Measurements from ENCODE around the gene LNPEP. TPM values are rescaled to one million over a fixed set of nuclear protein-coding genes. Genes with fewer than 3 reads are reported as not detected.

Gene LNPEP
- total and polyA plus RNA-seq, 12 donors = 5.4 to 87.4 (median 65.5) TPM

DNA sequence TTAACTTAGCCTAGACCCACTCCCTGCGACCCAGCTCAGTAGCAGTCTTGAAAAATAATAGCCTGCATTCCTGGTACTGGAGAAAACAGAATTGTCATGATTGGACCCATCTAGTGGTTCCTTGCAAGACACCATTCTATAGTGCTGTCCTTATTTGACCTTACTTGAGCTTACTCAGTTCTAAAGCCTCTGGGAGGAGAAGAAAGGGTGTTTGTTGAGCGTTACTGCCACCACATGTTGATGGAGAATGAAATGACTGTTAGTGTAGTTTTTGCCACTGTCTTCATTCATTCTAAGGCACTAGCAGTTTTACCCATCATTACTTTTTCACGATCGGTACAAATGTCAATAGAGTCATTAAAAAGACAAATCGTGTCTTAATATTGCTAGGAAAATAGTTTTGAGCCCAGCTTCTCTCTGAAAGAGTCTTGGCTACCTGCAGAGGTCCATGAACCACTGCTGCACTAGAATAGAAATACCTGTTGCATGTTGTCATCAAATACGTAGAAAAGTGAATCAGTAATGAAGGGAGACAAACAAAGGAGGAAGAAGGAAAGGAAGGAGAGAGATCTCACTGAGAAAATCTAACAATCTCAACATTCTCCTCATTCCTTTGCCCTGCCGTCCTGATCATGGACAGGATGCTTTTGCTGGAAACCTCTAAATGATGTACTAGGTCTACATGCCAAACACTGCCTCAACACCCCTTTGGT lies 110.5 kb downstream of the LNPEP start:
- H3K36me3 ChIP-seq = no peaks in the 10 kb centered on the region
- no peak overlapping the region for H3K27ac ChIP-seq
- peaks cover 0 to 8% (median 0%) of the 10 kb centered on the region in 9 donors for H3K4me1 ChIP-seq
- DNase-seq (no peak), ATAC-seq (no peak)
- TF ChIP-seq, protein P1, sequence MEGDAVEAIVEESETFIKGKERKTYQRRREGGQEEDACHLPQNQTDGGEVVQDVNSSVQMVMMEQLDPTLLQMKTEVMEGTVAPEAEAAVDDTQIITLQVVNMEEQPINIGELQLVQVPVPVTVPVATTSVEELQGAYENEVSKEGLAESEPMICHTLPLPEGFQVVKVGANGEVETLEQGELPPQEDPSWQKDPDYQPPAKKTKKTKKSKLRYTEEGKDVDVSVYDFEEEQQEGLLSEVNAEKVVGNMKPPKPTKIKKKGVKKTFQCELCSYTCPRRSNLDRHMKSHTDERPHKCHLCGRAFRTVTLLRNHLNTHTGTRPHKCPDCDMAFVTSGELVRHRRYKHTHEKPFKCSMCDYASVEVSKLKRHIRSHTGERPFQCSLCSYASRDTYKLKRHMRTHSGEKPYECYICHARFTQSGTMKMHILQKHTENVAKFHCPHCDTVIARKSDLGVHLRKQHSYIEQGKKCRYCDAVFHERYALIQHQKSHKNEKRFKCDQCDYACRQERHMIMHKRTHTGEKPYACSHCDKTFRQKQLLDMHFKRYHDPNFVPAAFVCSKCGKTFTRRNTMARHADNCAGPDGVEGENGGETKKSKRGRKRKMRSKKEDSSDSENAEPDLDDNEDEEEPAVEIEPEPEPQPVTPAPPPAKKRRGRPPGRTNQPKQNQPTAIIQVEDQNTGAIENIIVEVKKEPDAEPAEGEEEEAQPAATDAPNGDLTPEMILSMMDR (IDR thresholded peaks at IDR 0.05) = no peak
- intact Hi-C loops (cut with DNase I) = loop anchor here in 5 of 10 donors (5.0 to 10.0 kb wide), 3 partner anchors 88 to 98 kb away; partner anchors contain the start of gene LIX1 (in 3 of the 5)
- 82 to 86% methylated on average over 7 of the region's 7 CpGs for WGBS, 2 donors
- no peak overlapping the region for H3K4me3 ChIP-seq
- H3K9me3 ChIP-seq = peaks cover 0 to 3% (median 0%) of the 10 kb centered on the region in 11 donors
- H3K27me3 ChIP-seq = no peaks in the 10 kb centered on the region

DNA sequence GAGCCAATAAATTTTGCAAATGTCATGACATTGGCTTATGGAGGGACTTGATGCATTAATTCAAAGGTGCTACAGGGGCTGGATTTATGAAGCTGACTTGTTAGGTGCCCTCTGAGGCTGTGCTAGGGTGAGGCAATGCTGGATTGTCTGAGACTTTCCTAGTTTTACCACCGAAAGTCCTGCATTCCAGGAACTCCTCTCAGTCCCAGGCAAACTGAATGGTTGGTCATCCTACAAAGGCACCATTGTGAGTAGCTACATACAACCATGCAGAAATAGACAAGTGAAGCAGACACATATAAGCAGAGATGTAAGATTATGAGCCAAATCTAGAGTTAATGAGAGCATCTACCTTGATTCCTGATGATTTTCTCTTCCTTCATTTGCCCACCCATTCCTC lies 111.2 kb downstream of the LNPEP start:
- Histone ChIP-seq H3K27me3 (no peaks in the 10 kb centered on the region), H3K4me3 (no peak overlapping the region), H3K27ac (no peak overlapping the region), H3K9me3 (peaks cover 0 to 8% (median 0%) of the 10 kb centered on the region in 11 donors), H3K4me1 (peaks cover 0 to 8% (median 0%) of the 10 kb centered on the region in 9 donors), H3K36me3 (no peaks in the 10 kb centered on the region)
- TF ChIP-seq, protein P1 (IDR thresholded peaks at IDR 0.05) = no peak
- WGBS, 2 donors = 91 to 92% methylated on average over 1 of the region's 1 CpG
- intact Hi-C loops (cut with DNase I) = loop anchor here in 5 of 10 donors (5.0 to 10.0 kb wide), 3 partner anchors 88 to 98 kb away; partner anchors contain the start of gene LIX1 (in 3 of the 5)
- ATAC-seq (no peak), DNase-seq (no peak)

DNA sequence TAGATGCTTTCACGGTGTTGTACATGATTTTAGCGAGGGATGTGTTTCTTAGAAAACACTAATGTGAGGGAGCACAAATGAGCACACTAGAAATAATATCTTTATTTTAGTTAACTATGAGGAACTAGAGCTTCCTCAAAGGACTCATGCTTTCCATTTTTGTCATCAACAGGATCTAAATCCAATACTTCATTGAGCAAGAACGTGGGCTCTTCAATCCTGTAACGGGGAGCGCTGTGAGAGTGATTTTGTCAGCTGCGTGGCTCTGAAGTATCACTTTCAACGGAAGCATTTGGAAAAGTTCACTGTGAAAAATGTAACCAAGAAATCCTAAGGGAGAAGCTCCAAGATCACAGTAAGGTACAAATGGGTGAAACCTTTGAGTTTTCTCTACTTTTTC lies 113.3 kb downstream of the LNPEP start:
- Histone ChIP-seq H3K4me3 (no peak overlapping the region), H3K27me3 (no peaks in the 10 kb centered on the region), H3K27ac (no peak overlapping the region), H3K9me3 (peaks cover 0 to 14% (median 0%) of the 10 kb centered on the region in 11 donors), H3K36me3 (no peaks in the 10 kb centered on the region), H3K4me1 (peaks cover 0 to 2% (median 0%) of the 10 kb centered on the region in 9 donors)
- intact Hi-C loops (cut with DNase I) = loop anchor here in 5 of 10 donors (5.0 to 10.0 kb wide), 3 partner anchors 86 to 96 kb away; partner anchors contain the start of gene LIX1 (in 3 of the 5)
- TF ChIP-seq, protein P1 (IDR thresholded peaks at IDR 0.05) = no peak
- 85 to 86% methylated on average over 7 of the region's 7 CpGs for WGBS, 2 donors
- DNase-seq (no peak), ATAC-seq (no peak)

DNA sequence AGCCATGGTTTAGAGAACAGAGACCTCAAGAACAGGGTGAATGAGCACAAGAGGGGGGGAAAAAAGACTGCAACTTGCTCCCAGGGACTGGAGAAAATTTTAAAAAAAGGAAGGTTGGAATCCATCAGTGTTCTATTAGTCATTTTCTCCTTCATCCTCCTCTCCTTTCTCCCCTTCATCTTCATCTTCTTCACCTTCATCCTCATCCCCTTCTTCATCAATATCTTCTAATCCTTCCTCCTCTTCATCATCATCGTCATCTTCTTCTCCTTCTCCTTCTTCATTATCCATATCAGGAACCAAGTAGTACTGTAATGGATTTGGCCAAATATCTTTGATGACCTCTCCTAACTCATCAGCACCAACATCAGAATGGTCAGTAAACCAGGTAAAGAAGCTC lies 120.4 kb downstream of the LNPEP start:
- no peak for ATAC-seq
- WGBS, 2 donors = 96 to 100% methylated on average over 1 of the region's 1 CpG
- no peak for DNase-seq
- Histone ChIP-seq H3K9me3 (peaks cover 0 to 31% (median 0%) of the 10 kb centered on the region in 11 donors), H3K27me3 (no peaks in the 10 kb centered on the region), H3K27ac (no peak overlapping the region), H3K4me1 (no peaks in the 10 kb centered on the region), H3K36me3 (no peaks in the 10 kb centered on the region), H3K4me3 (no peak overlapping the region)
- TF ChIP-seq, protein P1 (IDR thresholded peaks at IDR 0.05) = no peak
- intact Hi-C loops (cut with DNase I) = no loop called here
